ENCODE data around the gene GRHL1. TPM values are rescaled to one million over a fixed set of nuclear protein-coding genes. Genes with fewer than 3 reads are reported as not detected.

The GRHL1 gene
- total RNA-seq, 1 donor = 1.3 TPM

- H3K4me3 ChIP-seq (ENCODE audit: low read depth, low read length) = peak overlapping the region; percentile 9
- no peak for DNase-seq (ENCODE audit: low read depth)
- no peak for TF ChIP-seq CTCF (IDR thresholded peaks at IDR 0.05; ENCODE audit: insufficient read depth, low read length)
These were observed 819 bp downstream of the GRHL1 start for GRCh38 chr2:9952286-9952737.

GRCh38 chr2:9952856-9953503 lies 1.5 kb downstream of the GRHL1 start:
- no peak overlapping the region for H3K4me3 ChIP-seq (ENCODE audit: low read depth, low read length)
- no peak for DNase-seq (ENCODE audit: low read depth)
- no peak for TF ChIP-seq CTCF (IDR thresholded peaks at IDR 0.05; ENCODE audit: insufficient read depth, low read length)

- peak; percentile 25 for DNase-seq (ENCODE audit: low read depth)
These were observed 2.6 kb downstream of the GRHL1 start for GRCh38 chr2:9954136-9954535.

GRCh38 chr2:9958057-9958456 lies 6.6 kb downstream of the GRHL1 start:
- TF ChIP-seq CTCF (IDR thresholded peaks at IDR 0.05; ENCODE audit: insufficient read depth, low read length) = no peak
- no peak for DNase-seq (ENCODE audit: low read depth)
- H3K4me3 ChIP-seq (ENCODE audit: low read depth, low read length) = no peak overlapping the region

More at GRCh38 chr2:9954136-9954535, 2.6 kb downstream of the GRHL1 start:
- no peak for TF ChIP-seq CTCF (IDR thresholded peaks at IDR 0.05; ENCODE audit: insufficient read depth, low read length)
- no peak overlapping the region for H3K4me3 ChIP-seq (ENCODE audit: low read depth, low read length)

GRCh38 chr2:9959262-9959661 lies 7.8 kb downstream of the GRHL1 start:
- no peak overlapping the region for H3K4me3 ChIP-seq (ENCODE audit: low read depth, low read length)

GRCh38 chr2:9961013-9961412 lies 9.5 kb downstream of the GRHL1 start:
- DNase-seq (ENCODE audit: low read depth) = no peak
- no peak for TF ChIP-seq CTCF (IDR thresholded peaks at IDR 0.05; ENCODE audit: insufficient read depth, low read length)
- no peak overlapping the region for H3K4me3 ChIP-seq (ENCODE audit: low read depth, low read length)

More at GRCh38 chr2:9959262-9959661, 7.8 kb downstream of the GRHL1 start:
- no peak for TF ChIP-seq CTCF (IDR thresholded peaks at IDR 0.05; ENCODE audit: insufficient read depth, low read length)
- DNase-seq (ENCODE audit: low read depth) = no peak

All from fibroblast of the aortic adventitia (primary cell).